Measurements from ENCODE around the gene CFC1B.
"Not testable (repeated sequence)": the region's sequence is repeated elsewhere in the genome, so short reads cannot be mapped to it uniquely, and the experiment has no call there.

DNA sequence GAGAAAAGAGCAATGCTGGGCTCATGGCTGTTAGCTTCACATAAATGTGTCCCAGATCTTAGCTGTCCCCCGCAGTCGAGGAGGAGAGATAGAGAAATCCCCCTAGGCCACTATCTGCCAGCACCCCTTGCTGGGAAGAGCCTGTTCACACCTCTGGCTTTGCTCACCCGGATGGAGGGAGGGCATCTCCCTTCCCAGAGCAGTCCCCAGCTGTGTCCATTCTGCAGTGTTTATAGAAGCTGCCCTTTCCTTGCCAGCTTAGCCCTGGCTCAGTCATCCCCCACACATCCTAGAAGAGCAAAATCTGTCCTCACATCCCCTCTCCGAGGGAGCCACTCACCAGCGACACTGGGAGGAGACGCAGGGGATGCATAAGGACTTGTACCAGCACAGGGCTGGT lies 8.5 kb downstream of the CFC1B start:
- TF ChIP-seq CTCF, POLR2A (IDR thresholded peaks at IDR 0.05): not testable (repeated sequence)
